ENCODE results near the gene FKBP11. TPM values are rescaled to one million over a fixed set of nuclear protein-coding genes. Genes with fewer than 3 reads are reported as not detected.
"Not testable (repeated sequence)": the region's sequence is repeated elsewhere in the genome, so short reads cannot be mapped to it uniquely, and the experiment has no call there.

FKBP11 gene
- polyA plus RNA-seq, 3 donors, result 16.2 to 18.9 (median 18.6) TPM

DNA sequence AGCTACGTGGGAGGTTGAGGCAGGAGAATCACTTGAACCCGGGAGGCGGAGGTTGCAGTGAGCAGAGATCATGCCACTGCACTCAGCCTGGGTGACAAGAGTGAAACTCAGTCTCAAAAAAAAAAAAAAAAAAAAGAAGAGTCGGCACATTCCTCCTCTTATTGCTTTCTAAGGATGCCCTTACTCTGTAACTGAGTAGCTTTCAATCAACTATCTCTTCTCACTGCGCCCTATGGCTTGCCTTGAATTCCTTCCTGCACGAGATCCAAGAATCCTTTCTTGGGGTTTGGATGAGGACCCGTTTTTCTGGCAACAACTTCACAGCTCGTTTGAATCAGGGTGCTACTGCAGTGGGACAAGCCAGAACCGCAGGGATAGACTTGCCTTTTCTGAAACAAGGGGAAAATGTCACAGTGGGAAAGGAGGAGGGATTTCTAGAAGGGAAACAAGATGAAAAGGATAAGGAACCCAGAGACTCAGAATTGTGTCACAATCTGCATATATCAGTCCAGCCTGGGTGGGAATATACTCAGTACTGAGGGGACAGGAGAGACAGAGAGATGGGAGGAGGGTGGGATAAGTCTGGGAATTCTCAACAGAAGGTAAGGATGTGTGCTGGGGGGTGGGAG, 43.5 kb downstream of the FKBP11 start:
- DNase-seq (ENCODE audit: extremely low read depth in 1 of 11, low read depth in 9 of 11, low spot score in 4 of 11), result no peak

DNA sequence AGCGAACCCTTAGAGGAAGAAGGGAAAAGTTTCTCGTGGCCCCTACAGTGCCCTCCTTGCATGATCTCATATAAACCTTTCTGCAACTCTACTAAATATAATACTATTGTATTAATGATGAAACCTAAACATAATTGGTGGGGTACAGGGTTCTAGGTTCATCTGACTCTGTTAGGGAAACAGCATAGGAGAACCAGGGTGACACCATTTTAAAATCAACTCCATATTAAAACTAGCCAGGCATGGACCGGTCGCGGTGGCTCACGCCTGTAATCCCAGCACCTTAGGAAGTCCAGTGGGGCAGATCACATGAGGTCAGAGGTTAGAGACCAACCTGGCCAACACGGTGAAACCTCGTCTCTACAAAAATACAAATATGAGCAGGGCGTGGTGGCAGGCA, 44.6 kb downstream of the FKBP11 start:
- DNase-seq (ENCODE audit: extremely low read depth in 1 of 11, low read depth in 9 of 11, low spot score in 4 of 11), result no peak

DNA sequence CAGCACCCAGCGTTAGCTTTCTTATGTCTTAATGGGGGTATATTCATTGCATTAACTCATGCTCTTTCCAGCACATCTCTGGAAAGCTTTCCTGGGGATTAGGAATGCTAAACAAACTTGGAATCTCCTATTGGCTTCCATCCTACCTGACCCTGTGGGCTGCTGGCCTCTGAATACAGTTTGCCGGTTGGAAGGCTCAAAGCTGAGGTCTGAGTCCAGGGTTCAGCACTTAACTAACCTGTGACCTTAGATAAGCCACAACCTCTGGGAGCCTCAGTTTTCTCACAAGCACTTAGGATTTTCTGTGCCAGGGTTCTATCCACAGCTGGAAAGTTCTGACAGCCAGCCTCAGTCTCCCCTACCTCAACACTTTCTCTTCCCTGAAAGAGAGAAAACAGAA, 46.7 kb downstream of the FKBP11 start:
- DNase-seq (ENCODE audit: extremely low read depth in 1 of 11, low read depth in 9 of 11, low spot score in 4 of 11), result no peak

DNA sequence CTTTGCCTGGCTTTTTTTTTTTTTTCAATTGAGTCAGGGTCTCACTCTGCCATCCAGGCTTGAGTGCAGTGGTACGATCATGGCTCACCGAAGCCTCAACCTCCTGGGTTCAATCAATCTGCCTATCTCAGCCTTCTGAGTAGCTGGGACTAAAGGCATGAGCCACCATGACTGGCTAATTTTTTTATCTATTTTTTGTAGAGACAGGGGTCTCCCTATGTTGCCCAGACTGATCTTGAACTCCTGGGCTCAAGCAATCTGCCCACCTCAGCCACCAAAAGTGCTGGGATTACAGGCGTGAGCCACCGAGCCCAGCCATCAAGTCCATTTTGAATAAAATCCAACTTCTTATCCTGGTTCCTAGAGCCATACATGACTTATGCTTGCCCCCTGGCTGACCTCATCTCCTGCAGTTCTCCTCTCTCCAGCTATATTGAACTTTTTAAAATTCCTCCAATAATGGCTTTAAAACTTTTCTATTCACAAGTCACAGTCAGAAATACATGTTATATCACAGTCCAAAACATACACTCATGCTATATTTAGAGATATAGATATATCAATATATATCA, 49.3 kb downstream of the FKBP11 start:
- no peak for DNase-seq (ENCODE audit: extremely low read depth in 1 of 11, low read depth in 9 of 11, low spot score in 4 of 11)

DNA sequence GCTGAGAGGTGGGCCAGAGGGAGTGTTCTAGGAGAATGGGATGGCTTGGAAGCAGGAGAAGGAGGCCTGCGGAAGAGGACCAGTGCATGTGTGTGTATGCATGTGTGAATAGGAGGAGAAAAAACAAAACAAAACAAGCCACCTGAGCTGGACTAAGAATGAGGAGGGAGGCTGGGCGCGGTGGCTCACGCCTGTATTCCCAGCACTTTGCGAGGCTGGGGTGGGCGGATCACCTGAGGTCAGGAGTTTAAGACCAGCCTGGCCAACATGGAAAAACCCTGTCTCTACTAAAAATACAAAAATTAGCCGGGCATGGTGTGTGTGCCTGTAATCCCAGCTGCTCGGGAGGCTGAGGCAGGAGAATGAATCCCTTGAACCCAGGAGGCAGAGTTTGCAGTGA, 51.8 kb downstream of the FKBP11 start:
- not testable (repeated sequence) for DNase-seq (ENCODE audit: extremely low read depth in 1 of 11, low read depth in 9 of 11, low spot score in 4 of 11)

DNA sequence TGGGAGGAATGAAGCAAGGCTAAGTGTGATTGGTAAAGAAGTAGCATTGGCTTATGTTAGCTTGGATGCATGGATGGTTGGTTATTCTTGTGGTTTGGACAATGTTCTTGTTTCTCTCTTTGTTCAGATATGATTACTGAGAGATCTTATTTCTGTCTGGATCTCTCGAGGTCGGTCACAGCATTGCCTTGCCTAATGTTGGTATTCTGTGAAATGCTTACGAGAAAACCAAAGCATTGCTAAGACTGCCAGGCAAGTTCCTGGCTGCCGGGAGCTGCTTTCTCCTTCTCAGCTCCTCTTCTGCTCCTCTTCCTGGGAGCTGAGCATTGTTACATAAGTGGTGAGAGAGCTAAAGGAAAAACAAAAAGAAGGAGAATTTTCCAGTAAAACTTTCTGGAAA, 52.2 kb downstream of the FKBP11 start:
- no peak for DNase-seq (ENCODE audit: extremely low read depth in 1 of 11, low read depth in 9 of 11, low spot score in 4 of 11)

Other genes with a start within 250 kb of the FKBP11 start
- gene KANSL2, start 243.3 kb downstream of the FKBP11 start, polyA plus RNA-seq (ENCODE audit: insufficient read length in 3 of 3), result 10 to 100 TPM; 43.8 to 55.5 (median 48.9) TPM
- 10 to 100 TPM; 28.1 to 34.0 (median 32.4) TPM for gene CCNT1, start 208.8 kb downstream of the FKBP11 start, polyA plus RNA-seq (ENCODE audit: insufficient read length in 3 of 3)
- 100 to 1,000 TPM in 1 of 3 donors, 10 to 100 TPM in 2; 77.3 to 101 (median 96.1) TPM for gene ADCY6, start 136.4 kb downstream of the FKBP11 start, polyA plus RNA-seq (ENCODE audit: insufficient read length in 3 of 3)
- 10 to 100 TPM; 49.7 to 60.4 (median 56.8) TPM for gene CACNB3, start 107.0 kb downstream of the FKBP11 start, polyA plus RNA-seq (ENCODE audit: insufficient read length in 3 of 3)
- 100 to 1,000 TPM in 2 of 3 donors, 10 to 100 TPM in 1; 97.2 to 102 (median 100) TPM for gene DDX23, start 73.3 kb downstream of the FKBP11 start, polyA plus RNA-seq (ENCODE audit: insufficient read length in 3 of 3)
- gene RND1, start 59.6 kb downstream of the FKBP11 start, polyA plus RNA-seq (ENCODE audit: insufficient read length in 3 of 3), result 1 to 10 TPM; 2.4 to 2.8 (median 2.6) TPM
- 100 to 1,000 TPM; 124 to 132 (median 130) TPM for gene ARF3, start 32.0 kb upstream of the FKBP11 start, polyA plus RNA-seq (ENCODE audit: insufficient read length in 3 of 3)
- gene WNT10B, start 46.2 kb upstream of the FKBP11 start, polyA plus RNA-seq (ENCODE audit: insufficient read length in 3 of 3), result under 1 TPM in 2 of 3 donors, not detected in 1; 0.08 to 0.33 TPM
- gene WNT1, start 52.8 kb upstream of the FKBP11 start, polyA plus RNA-seq (ENCODE audit: insufficient read length in 3 of 3), result not detected
- gene DDN, start 73.9 kb upstream of the FKBP11 start, polyA plus RNA-seq (ENCODE audit: insufficient read length in 3 of 3), result 10 to 100 TPM; 75.3 to 85.3 (median 78.9) TPM
- gene PRKAG1, start 93.3 kb upstream of the FKBP11 start, polyA plus RNA-seq (ENCODE audit: insufficient read length in 3 of 3), result 10 to 100 TPM; 76.4 to 87.5 (median 80.4) TPM
- gene KMT2D, start 135.3 kb upstream of the FKBP11 start, polyA plus RNA-seq (ENCODE audit: insufficient read length in 3 of 3), result 10 to 100 TPM; 44.6 to 67.6 (median 57.7) TPM
- gene RHEBL1, start 144.5 kb upstream of the FKBP11 start, polyA plus RNA-seq (ENCODE audit: insufficient read length in 3 of 3), result 1 to 10 TPM; 1.6 to 2.2 (median 2.1) TPM
- under 1 TPM; 0.26 to 0.56 (median 0.44) TPM for gene DHH, start 169.3 kb upstream of the FKBP11 start, polyA plus RNA-seq (ENCODE audit: insufficient read length in 3 of 3)
- 100 to 1,000 TPM in 1 of 3 donors, 10 to 100 TPM in 2; 72.3 to 116 (median 76.4) TPM for gene LMBR1L, start 185.4 kb upstream of the FKBP11 start, polyA plus RNA-seq (ENCODE audit: insufficient read length in 3 of 3)
- 1,000 to 10,000 TPM in 2 of 3 donors, 100 to 1,000 TPM in 1; 920 to 1,214 (median 1,042) TPM for gene TUBA1B, start 205.9 kb upstream of the FKBP11 start, polyA plus RNA-seq (ENCODE audit: insufficient read length in 3 of 3)

Data from renal cortex interstitium (tissue), 11 donors.